GM12892 (cell line): ENCODE results near the gene EMILIN2.

ENCODE experiments used
- POLR2A ChIP-seq: IDR thresholded peaks from 2 replicates; pipeline ENCODE4 v1.6.1; 2011; ENCODE audit warnings: low read depth, low read length, control low read depth
- POLR2AphosphoS5 ChIP-seq: IDR thresholded peaks from 2 replicates; pipeline ENCODE4 v1.6.1; 2011; ENCODE audit warnings: low read depth, low read length, control low read depth
- TAF1 ChIP-seq: IDR thresholded peaks from 2 replicates; pipeline ENCODE4 v1.6.1; 2011; ENCODE audit warnings: low read depth, mild to moderate bottlenecking, control low read depth, low read length, borderline replicate concordance

DNA sequence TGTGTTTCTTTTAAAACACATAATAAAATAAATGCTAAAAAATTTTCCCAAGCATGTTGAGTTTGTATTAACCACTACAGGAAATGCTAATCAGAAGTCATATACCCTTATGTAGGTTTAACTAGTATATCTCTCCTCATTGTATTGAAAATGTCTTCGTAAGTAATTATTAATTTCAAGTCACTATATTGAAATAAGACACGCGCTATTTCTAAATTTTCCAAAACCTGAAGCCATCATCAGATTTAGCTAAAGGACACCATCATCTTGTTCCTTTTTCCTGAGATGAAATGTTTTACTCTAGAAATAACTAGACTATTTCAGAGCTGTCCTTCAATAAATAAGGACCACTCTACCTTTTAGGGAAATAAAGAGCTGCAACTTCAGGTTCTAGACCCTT is 87.2 kb downstream of the EMILIN2 start:
- TF ChIP-seq POLR2A (no peak), POLR2AphosphoS5 (no peak), TAF1 (no peak)
